ENCODE results near the gene ID2. TPM values are rescaled to one million over a fixed set of nuclear protein-coding genes. Genes with fewer than 3 reads are reported as not detected.

ID2 gene
- total and polyA plus RNA-seq, 2 of the 13 experiments (the other 11 are each of a cell fraction or from before 2014, with no cell fraction given): 214 to 719 TPM

GRCh38 chr2:8674420-8675009 lies 7.3 kb upstream of the ID2 start:
- Histone ChIP-seq H3K9ac (ENCODE audit: insufficient read depth, low read depth, low read length) (no peak overlapping the region), H3K4me2 (ENCODE audit: low read depth, low read length) (no peak overlapping the region), H3K36me3 (replicated peaks in 1 of 2; ENCODE audit: control insufficient read depth in 1 of 2, insufficient read depth in 2 of 2, low read length in 2 of 2) (no peaks in the 10 kb centered on the region), H3K27me3 (ENCODE audit: control insufficient read depth in 1 of 2, insufficient read depth in 2 of 2, low read length in 2 of 2) (no peaks in the 10 kb centered on the region; a peak in 1 of 5 replicates), H3K9me3 (ENCODE audit: low read length) (peaks cover 20% of the 10 kb centered on the region), H2AFZ (ENCODE audit: low read length) (no peak overlapping the region), H4K20me1 (ENCODE audit: insufficient read depth, low read length) (no peaks in the 10 kb centered on the region), H3K4me3 (replicated peaks in 1 of 3; ENCODE audit: insufficient read depth in 1 of 3, low read depth in 2 of 3, low read length in 3 of 3) (no peak overlapping the region), H3K27ac (ENCODE audit: extremely low read length, insufficient read depth, low read length) (no peak overlapping the region), H3K79me2 (ENCODE audit: insufficient read depth, low read length) (peaks cover 3% of the 10 kb centered on the region), H3K4me1 (ENCODE audit: insufficient read depth, low read length) (peaks cover 34% of the 10 kb centered on the region)
- TF ChIP-seq ZNF124 (CRISPR knock-in tag; IDR thresholded peaks at IDR 0.05) (no peak), ZNF12 (CRISPR knock-in tag; IDR thresholded peaks at IDR 0.05) (peak; percentile 94), ZFP1 (CRISPR knock-in tag; IDR thresholded peaks at IDR 0.05) (peak; percentile 76; the same call in 1 of the 2 replicates), ZNF136 (CRISPR knock-in tag; IDR thresholded peaks at IDR 0.05; ENCODE audit: low read depth) (peak; percentile 100), ZNF605 (CRISPR knock-in tag; IDR thresholded peaks at IDR 0.05) (no peak), NCOR1 (IDR thresholded peaks at IDR 0.05; ENCODE audit: borderline replicate concordance, low read length) (0 out of 2 replicates have a peak, but pooled peaks have one; percentile 20), CCAR2 (optimal IDR thresholded peaks at IDR 0.05; ENCODE audit: low read depth, low read length) (no peak)
- 91% methylated on average over 8 of the region's 8 CpGs for WGBS (ENCODE audit: low lambda C conversion rate)
- no peak for FAIRE-seq
- no peak for DNase-seq (ENCODE audit: low spot score)
- BruUV-seq (replicated peaks): no TSS peak
- intact Hi-C loops (cut with micrococcal nuclease; ENCODE audit: unreplicated experiment) (no loop called here), in situ Hi-C loops (cut with HindIII; ENCODE audit: extremely low pct_ligation_motif_present, low pct_unique_long_range_greater_than_20kb) (loop anchor here (5.0 kb wide), 2 partner anchors 47 to 567 kb away; no protein-coding TSS in a partner anchor)
- ChIA-PET POLR2A (interaction anchor here (1.0 kb wide), 1 partner anchor 100 kb away, joined by 4 read pairs; no protein-coding TSS in a partner anchor), CTCF (ENCODE audit: low intra/inter-chr PET ratio, low total read pairs) (no interaction called here)
- ATAC-seq: no peak

- ChIA-PET CTCF (ENCODE audit: low intra/inter-chr PET ratio, low total read pairs) (no interaction called here), POLR2A (interaction anchor here (0.7 to 1.0 kb wide), 2 partner anchors 22 to 101 kb away, joined by 4 read pairs; no protein-coding TSS in a partner anchor)
- H3K79me2 ChIP-seq (ENCODE audit: insufficient read depth, low read length): peaks cover 5% of the 10 kb centered on the region
- no peak overlapping the region for H2AFZ ChIP-seq (ENCODE audit: low read length)
- DNase-seq (ENCODE audit: low spot score): peak; percentile 82
- H3K4me1 ChIP-seq (ENCODE audit: insufficient read depth, low read length): peaks cover 36% of the 10 kb centered on the region
- no peaks in the 10 kb centered on the region for H3K36me3 ChIP-seq (replicated peaks in 1 of 2; ENCODE audit: control insufficient read depth in 1 of 2, insufficient read depth in 2 of 2, low read length in 2 of 2)
- H3K27ac ChIP-seq (ENCODE audit: extremely low read length, insufficient read depth, low read length): peak overlapping the region; percentile 27
- BruUV-seq (replicated peaks): no TSS peak
- no peak overlapping the region; a peak in 1 of 6 replicates for H3K4me3 ChIP-seq (replicated peaks in 1 of 3; ENCODE audit: insufficient read depth in 1 of 3, low read depth in 2 of 3, low read length in 3 of 3)
- H3K27me3 ChIP-seq (ENCODE audit: control insufficient read depth in 1 of 2, insufficient read depth in 2 of 2, low read length in 2 of 2): no peaks in the 10 kb centered on the region; a peak in 1 of 5 replicates
- peaks cover 20% of the 10 kb centered on the region for H3K9me3 ChIP-seq (ENCODE audit: low read length)
- 8% methylated on average over 5 of the region's 5 CpGs for WGBS (ENCODE audit: low lambda C conversion rate)
- in situ Hi-C loops (cut with HindIII; ENCODE audit: extremely low pct_ligation_motif_present, low pct_unique_long_range_greater_than_20kb): loop anchor here (5.0 kb wide), 2 partner anchors 48 to 568 kb away; no protein-coding TSS in a partner anchor
- peak; percentile 17 for ATAC-seq
- intact Hi-C loops (cut with micrococcal nuclease; ENCODE audit: unreplicated experiment): no loop called here
- H3K9ac ChIP-seq (ENCODE audit: insufficient read depth, low read depth, low read length): no peak overlapping the region
- no peaks in the 10 kb centered on the region for H4K20me1 ChIP-seq (ENCODE audit: insufficient read depth, low read length)
- peak overlapping the region; percentile 36 for H3K4me2 ChIP-seq (ENCODE audit: low read depth, low read length)
- peak; percentile 77 for FAIRE-seq
- TF ChIP-seq JUN (CRISPR knock-in tag; IDR thresholded peaks at IDR 0.05): peak; percentile 55; the same call in 1 of the 2 replicates
- TF ChIP-seq ZNF761 (CRISPR knock-in tag; conservative IDR thresholded peaks at IDR 0.05): 0 out of 2 replicates have a peak, but pooled peaks have one; percentile 36
- no peak for TF ChIP-seq ZMAT3 (CRISPR knock-in tag; conservative IDR thresholded peaks at IDR 0.05)
- peak; percentile 83 for TF ChIP-seq CEBPG (CRISPR knock-in tag; IDR thresholded peaks at IDR 0.05)
- peak; percentile 90 for TF ChIP-seq RXRB (CRISPR knock-in tag; IDR thresholded peaks at IDR 0.05; ENCODE audit: borderline replicate concordance)
- TF ChIP-seq ERF (CRISPR knock-in tag; IDR thresholded peaks at IDR 0.05): peak; percentile 86
- TF ChIP-seq NCOA2 (CRISPR knock-in tag; IDR thresholded peaks at IDR 0.05): peak; percentile 86
- TF ChIP-seq SAFB2 (CRISPR knock-in tag; IDR thresholded peaks at IDR 0.05; ENCODE audit: borderline replicate concordance, low read depth): no peak
Measured at GRCh38 chr2:8675543-8675942, 6.3 kb upstream of the ID2 start.

Measured in HepG2 (cell line).